Stomach (tissue), 4 donors: ENCODE data around the gene AP2A1.

Experiments used
- CTCF ChIP-seq, 7 experiments: fragments of 450-650 bp in 4 of 7; fragments of 200-600 bp in 3 of 7; sonication (generic) in 3 of 7; IDR thresholded peaks; one replicate each; pipeline ENCODE4 v1.5.1; 2016 to 2019; ENCODE audit warnings: antibody characterized with exemption in 7 of 7, control low read depth in 2 of 7, mild to moderate bottlenecking in 1 of 7
- POLR2A ChIP-seq, 4 donors: fragments of 450-650 bp; IDR thresholded peaks; one replicate each; pipeline ENCODE4 v1.6.1; 2016; ENCODE audit warnings: antibody characterized with exemption in 4 of 4, control low read depth in 2 of 4, mild to moderate bottlenecking in 1 of 4, moderate library complexity in 1 of 4
- POLR2AphosphoS5 ChIP-seq, 3 donors: sonication (generic); formaldehyde crosslinking; IDR thresholded peaks; one replicate each; pipeline ENCODE4 v1.6.1; 2016; ENCODE audit warnings: antibody characterized with exemption in 3 of 3

GRCh38 chr19:49776371-49776764 lies 9.6 kb downstream of the AP2A1 start:
- no peak for TF ChIP-seq CTCF (IDR thresholded peaks at IDR 0.05)
- TF ChIP-seq POLR2AphosphoS5 (IDR thresholded peaks at IDR 0.05): no peak
- TF ChIP-seq POLR2A (IDR thresholded peaks at IDR 0.05): no peak
